NCI-H345 treated with DMSO at 0.1 percent for 48 hours (cell line): Measurements from ENCODE around the gene STBD1.
"Not testable (repeated sequence)": the region's sequence is repeated elsewhere in the genome, so short reads cannot be mapped to it uniquely, and the experiment has no call there.

ENCODE experiments used
- DNase-seq: peaks from one replicate; lab custom pipeline; 2025; ENCODE audit not compliant: unreplicated experiment; lab: John Stamatoyannopoulos, UW

The STBD1 gene

DNA sequence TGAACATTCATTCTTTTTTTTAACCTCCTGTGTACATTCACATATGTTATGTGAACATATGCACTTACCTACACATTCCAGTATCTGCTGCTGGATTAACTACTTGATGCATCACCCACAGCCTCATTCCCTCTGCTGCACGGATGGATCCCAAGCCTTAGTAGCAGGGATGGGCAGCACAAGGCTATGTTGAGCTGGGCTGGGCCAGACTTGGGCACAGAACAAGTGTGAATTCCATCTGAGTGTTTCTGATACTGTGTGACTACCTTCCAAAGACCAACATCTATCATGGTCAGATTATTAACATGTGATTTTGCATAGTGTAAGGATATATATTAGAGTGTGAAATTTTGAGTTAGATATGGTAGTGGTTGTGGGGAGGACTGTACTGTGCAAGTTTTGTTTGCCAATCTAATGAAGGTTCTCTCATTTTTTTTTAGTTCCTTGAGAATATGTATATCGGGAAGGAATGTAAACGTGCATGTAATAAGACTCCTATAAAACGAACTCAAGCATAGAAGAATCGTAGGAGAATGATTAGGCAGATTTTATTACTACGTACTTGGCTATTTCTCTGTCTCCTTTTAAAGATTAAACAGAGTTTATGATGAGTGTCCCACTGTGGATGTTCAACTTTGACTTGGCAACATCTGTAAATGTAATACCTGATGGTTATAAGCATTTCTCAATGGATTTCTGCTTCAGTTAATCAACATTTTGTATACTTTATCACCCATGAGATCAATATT is 23.4 kb upstream of the STBD1 start:
- no peak for DNase-seq

- no peak for DNase-seq
These were observed 22.6 kb upstream of the STBD1 start for GRCh38 chr4:76283900-76284299.

DNA sequence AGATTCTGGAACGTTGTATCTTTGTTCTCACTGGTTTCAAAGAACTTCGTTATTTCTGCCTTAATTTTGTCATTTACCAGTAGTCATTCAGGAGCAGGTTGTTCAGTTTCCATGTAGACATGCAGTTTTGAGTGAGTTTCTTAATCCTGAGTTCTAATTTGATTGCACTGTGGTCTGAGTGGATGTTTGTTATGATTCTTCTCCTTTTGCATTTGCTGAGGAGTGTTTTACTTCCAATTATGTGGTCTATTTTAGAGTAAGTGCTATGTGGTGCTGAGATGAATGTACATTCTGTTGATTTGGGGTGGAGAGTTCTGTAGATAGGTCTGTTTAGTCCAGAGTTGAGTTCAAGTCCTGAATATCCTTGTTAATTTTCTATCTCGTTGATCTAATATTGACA is 18.7 kb upstream of the STBD1 start:
- not testable (repeated sequence) for DNase-seq

DNA sequence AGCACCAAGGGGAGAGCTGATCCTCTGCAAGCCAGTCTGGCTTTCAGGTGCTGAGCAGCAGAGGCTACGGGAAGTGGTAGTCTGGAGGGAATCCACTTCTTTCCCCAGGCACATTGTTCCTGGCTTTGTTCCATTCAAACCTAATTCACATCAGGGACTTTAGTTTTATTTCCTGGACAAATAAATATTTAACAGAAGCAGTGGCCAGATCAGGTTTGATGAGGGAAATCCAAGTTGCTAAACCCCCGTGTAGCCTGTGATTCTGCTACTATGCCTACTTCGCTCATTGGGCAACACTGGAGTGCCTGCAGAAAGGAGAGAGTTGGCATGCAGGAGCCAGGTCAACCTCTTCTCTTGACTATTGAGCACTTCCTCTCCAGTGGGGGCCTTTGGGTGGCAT is 13.8 kb upstream of the STBD1 start:
- no peak for DNase-seq

GRCh38 chr4:76293772-76294171 is 12.8 kb upstream of the STBD1 start:
- DNase-seq, result no peak

DNA sequence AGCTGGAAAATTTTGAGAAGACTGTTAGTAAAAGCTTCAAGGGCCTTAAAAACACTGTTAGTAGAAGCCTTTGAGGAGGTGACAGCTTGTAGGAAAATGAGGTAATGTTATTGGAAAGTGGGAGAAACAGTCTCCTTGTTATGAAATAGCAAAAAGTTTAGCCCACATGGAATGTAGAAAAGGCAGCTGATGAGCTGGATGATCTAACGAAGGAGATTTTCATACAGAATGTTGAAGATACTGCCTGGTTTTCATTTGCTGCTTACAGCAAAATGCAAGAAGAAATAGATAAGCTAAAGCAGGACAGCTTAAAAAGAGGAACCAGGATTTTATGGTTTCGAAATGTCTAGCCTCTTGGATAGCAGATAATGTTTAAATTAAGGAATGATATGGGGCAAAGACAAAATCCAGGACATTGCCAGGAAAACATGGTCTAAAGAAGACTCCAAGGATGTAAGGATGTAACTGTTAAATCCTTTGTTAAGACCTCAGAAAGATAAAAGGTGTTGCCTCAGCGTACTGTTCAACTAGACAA is 10.2 kb upstream of the STBD1 start:
- DNase-seq, result no peak

- no peak for DNase-seq
These were observed 8.3 kb upstream of the STBD1 start for GRCh38 chr4:76298227-76298626.

DNA sequence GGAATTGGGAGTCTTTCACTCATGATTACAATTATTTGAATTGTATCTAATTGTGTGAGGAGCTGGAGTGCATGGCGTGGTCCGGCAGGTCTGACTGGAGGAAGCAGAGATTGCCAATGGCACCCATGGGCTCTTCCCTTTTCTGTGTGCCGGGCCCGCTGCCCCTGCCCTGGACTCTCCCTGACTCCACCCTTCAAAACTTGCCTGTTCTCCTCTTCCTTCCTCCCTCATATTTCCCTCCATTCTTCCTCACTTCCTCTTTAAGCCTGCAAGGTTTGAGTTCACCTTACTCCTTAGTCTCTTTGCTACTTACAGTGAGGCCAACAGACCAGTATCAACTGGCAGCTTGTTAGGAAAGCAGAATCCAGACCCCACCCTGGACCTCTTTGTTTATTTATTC is 6.5 kb upstream of the STBD1 start:
- DNase-seq, result no peak

DNA sequence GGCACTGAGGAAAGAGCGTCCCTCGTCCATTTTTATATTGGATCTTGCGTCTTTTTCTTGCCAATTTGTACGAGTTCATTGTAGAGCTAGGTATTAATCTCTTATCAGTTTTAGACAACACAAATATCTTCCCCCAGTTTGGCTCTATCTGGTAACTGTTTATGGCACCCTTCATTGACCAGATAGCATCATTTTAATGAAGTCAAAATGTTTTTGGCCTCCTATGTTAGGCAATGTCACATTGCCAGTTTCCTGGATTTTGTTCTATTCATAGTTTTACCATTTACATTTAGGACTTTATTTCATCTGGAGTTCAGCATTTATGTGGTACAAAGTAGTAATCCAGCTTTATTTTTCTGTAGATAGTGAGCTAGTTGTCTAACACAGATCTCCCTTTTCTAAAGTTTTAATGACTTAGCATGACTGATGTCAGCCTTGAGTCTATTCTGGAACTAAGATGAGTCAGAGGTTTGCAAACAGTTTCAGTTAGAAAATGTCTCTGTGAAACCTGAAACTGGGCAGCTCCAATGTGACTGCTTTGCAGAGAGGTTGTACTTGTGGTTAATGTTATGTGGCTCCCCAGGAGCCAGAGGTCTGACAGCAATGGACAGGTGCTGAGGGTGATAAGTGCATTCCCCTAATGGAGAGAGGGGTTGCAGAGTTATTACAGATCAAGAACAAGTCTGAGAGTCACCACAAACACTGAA is 5.3 kb upstream of the STBD1 start:
- DNase-seq, result no peak

DNA sequence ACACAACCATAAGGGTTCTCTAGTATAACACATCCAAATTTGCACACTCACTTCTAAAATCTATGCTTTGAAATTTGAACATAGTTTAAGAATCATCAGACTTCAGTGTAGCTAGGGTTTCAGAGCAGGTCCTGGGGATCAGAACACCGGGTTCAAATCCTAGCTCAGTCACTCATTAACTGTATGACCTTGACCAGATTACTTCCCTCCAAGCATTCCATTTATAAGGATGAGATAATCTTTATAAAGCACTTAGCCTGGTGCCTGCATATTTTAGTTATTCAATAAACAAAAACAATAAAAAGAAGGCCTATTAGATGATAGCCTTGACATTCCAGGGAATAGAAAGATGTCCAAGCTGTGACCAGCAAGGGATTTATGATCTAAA is 4.8 kb upstream of the STBD1 start:
- DNase-seq, result no peak

GRCh38 chr4:76302826-76303438 is 3.6 kb upstream of the STBD1 start:
- DNase-seq, result no peak

- DNase-seq, result no peak
These were observed 1.4 kb upstream of the STBD1 start for GRCh38 chr4:76305033-76305687.

DNA sequence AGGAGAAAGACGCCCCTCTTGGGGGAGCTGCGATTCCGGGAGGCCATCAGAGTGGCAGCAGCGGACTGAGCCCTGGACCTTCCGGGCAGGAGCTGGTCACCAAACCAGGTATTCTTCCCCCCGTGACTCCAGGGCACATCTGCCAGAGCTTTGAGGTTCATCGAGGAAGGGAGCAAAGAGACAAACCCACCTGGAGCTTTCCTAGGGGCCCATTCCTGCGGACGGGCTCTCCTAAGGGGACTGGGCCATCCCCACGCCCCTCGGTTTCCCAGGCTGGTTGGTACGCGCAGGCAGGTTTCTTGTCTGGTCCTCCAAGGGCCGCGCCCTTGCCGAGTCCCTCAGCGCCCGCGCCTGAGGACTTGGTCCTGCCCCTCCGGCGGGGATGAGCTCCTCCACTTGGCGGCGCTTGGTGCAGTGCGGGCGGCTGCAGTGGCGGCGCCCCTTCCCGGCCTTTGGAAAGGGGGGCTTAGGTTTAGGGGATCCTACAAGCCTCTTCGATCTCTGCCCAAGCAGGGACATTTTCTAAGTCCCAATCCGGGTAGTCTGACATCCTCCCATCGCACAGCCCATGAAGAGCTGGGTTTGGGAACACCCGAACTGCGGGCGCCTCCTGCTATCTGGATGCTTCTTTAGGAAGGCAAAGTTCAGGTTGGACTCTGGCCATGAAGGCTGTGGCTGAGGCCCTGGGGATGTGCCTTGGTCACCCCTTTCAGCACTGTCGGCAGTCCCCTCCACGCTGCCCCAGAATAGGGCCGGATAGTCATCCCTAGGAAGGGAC is 538 bp downstream of the STBD1 start:
- no peak for DNase-seq

DNA sequence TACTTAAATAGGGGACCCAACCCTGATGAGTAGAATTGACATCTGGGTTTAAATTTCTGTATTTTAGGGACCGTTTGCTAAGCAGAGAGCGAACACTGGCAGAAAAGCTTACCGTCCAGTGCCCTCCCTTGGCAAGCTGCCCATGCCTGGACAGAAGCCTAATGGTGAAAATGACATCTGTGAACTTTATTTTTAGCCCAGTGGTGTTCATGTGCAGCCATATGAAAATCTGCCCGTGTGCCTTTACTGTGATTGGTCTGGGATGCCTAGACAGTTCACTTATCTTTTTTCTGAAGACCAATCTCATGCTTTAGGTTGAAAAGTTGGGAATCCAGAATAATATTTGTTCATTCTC is 1.1 kb downstream of the STBD1 start:
- no peak for DNase-seq

DNA sequence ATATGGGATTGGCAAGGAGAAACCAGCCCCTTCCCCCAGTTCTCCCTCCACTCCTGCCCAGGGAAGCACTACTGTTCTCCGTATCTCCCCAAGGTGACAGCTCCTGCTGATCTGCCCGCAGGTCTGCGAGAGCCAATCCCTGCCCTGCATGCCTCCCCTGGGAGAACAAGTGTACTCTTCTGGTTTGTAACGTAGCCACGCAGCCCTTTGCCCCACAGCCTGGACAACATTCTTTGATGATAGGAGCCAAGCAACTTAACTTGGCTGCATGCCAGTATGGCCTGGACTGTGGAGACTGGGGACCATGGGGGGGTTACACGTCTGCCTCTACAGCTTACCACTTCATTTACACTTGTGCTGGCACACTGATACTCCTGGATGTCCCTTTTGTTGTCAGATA is 2.0 kb downstream of the STBD1 start:
- DNase-seq, result no peak

GRCh38 chr4:76309939-76310550 is 3.5 kb downstream of the STBD1 start:
- DNase-seq, result no peak

DNA sequence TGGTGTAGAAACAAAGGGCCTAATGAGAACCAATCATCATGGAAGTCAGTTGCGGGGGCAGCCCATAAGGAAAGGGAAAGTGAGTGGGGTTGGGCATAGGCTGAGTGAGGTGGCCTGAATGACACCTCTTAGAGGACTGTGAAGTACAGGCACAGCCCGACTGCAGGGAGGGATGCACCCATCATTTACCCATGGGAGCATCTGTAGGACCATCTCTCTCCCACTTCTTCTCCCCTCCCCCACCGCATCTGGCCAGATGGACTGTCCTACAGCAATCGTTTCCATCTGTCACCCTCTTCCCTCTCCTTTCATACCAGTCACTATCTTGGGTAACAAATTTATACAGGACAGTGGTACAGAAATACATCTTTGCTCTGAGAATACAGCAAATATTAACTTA is 4.2 kb downstream of the STBD1 start:
- no peak for DNase-seq

GRCh38 chr4:76311896-76312331 is 5.4 kb downstream of the STBD1 start:
- no peak for DNase-seq

DNA sequence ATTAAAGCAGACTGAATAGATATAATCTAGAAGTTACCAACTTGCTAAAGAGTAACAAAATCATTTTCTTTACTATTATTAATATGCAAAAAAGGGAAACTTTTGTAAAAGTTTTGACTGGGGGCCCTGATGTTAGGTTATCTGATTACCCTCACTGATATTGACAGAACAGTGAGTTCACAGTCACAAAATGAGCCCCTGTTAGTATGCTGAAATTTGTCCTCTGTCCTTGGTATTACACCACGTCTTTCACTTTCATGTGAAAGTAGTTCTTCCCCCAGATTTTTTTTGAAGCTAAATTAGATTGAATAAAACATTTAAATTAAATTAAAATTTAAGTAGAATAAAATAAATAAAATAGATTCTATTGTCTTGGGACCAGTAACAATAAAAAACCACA is 5.9 kb downstream of the STBD1 start:
- DNase-seq, result no peak

DNA sequence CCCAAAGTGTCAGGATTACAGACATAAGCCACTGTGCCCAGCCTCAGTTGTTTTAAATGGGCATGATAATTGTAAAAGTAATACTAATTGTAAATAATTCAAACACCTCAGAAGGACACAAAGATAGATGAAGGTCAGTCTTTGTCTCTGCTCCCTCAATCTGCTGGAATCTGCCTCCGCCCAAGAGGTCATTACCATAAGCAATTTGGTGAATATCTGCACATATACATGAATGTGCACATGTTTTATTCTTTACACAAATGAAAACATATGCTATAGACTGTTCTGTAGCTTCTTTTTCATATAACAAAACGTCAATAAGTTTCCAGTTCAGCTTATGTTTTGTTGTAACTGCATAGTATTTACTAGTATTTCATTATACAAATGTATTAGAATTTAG is 7.0 kb downstream of the STBD1 start:
- DNase-seq, result no peak
